ENCODE measurements around the gene KREMEN1.

GRCh38 chr22:29133603-29134133, 60.8 kb downstream of the KREMEN1 start:
- TF ChIP-seq, protein P1, sequence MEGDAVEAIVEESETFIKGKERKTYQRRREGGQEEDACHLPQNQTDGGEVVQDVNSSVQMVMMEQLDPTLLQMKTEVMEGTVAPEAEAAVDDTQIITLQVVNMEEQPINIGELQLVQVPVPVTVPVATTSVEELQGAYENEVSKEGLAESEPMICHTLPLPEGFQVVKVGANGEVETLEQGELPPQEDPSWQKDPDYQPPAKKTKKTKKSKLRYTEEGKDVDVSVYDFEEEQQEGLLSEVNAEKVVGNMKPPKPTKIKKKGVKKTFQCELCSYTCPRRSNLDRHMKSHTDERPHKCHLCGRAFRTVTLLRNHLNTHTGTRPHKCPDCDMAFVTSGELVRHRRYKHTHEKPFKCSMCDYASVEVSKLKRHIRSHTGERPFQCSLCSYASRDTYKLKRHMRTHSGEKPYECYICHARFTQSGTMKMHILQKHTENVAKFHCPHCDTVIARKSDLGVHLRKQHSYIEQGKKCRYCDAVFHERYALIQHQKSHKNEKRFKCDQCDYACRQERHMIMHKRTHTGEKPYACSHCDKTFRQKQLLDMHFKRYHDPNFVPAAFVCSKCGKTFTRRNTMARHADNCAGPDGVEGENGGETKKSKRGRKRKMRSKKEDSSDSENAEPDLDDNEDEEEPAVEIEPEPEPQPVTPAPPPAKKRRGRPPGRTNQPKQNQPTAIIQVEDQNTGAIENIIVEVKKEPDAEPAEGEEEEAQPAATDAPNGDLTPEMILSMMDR (IDR thresholded peaks at IDR 0.05) = no peak
- no peak for TF ChIP-seq SIN3A (IDR thresholded peaks at IDR 0.05; ENCODE audit: borderline replicate concordance, insufficient read depth, low read depth, low read length)
- no peak for TF ChIP-seq POLR2AphosphoS5 (IDR thresholded peaks at IDR 0.05; ENCODE audit: low read depth, low read length)
- TF ChIP-seq, protein P2, sequence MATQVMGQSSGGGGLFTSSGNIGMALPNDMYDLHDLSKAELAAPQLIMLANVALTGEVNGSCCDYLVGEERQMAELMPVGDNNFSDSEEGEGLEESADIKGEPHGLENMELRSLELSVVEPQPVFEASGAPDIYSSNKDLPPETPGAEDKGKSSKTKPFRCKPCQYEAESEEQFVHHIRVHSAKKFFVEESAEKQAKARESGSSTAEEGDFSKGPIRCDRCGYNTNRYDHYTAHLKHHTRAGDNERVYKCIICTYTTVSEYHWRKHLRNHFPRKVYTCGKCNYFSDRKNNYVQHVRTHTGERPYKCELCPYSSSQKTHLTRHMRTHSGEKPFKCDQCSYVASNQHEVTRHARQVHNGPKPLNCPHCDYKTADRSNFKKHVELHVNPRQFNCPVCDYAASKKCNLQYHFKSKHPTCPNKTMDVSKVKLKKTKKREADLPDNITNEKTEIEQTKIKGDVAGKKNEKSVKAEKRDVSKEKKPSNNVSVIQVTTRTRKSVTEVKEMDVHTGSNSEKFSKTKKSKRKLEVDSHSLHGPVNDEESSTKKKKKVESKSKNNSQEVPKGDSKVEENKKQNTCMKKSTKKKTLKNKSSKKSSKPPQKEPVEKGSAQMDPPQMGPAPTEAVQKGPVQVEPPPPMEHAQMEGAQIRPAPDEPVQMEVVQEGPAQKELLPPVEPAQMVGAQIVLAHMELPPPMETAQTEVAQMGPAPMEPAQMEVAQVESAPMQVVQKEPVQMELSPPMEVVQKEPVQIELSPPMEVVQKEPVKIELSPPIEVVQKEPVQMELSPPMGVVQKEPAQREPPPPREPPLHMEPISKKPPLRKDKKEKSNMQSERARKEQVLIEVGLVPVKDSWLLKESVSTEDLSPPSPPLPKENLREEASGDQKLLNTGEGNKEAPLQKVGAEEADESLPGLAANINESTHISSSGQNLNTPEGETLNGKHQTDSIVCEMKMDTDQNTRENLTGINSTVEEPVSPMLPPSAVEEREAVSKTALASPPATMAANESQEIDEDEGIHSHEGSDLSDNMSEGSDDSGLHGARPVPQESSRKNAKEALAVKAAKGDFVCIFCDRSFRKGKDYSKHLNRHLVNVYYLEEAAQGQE (IDR thresholded peaks at IDR 0.05; ENCODE audit: insufficient read depth in 1 of 2, low read depth in 2 of 2, low read length in 1 of 2) = no peak
- TF ChIP-seq TCF7L2 (IDR thresholded peaks at IDR 0.05; ENCODE audit: low read depth, low read length) = no peak
